Measurements from ENCODE around the gene PLPP7.

DNA sequence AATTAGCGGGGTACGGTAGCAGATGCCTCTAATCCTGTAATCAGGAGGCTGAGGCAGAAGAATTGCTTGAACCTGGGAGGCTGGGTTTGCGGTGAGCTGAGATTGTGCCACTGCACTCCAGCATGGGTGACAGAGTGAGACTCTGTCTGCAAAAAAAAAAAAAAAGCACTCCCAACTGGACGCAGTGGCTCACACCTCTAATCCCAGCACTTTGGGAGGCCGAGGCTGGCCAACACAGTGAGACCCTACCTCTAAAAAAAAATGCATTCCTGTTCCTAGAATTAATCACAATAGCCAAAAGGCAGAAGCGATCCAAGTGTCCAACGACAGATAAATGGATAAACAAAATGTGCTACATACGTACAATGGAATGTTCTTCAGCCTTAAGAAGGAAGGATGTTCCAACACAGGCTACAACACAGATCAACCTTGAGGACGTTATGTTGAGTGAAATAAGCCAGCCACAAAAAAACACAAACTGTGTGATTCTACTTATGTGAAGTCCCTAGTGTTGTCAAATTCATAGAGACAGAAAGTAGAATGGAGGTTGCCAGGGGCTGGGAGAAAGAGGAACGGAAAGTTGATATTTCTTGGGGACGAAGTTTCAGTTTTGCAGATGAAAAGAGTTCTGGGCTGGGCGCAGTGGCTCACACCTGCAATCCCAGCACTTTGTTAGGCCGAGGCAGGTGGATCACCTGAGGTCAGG, 27.0 kb upstream of the PLPP7 start:
- TF ChIP-seq GATA3 (IDR thresholded peaks at IDR 0.05; ENCODE audit: low read depth, low read length) (no peak), GATA2 (IDR thresholded peaks at IDR 0.05; ENCODE audit: low read depth, low read length) (no peak)
